Stimulated activated CD4-positive, alpha-beta T cell treated with anti-CD3 and anti-CD28 coated beads, Interleukin-2, amount 100 ng/mL, for 48 hours (primary cell): ENCODE data around the gene ACBD6.
"Not testable (repeated sequence)": the region's sequence is repeated elsewhere in the genome, so short reads cannot be mapped to it uniquely, and the experiment has no call there.

Experiments
- DNase-seq, 2 donors: peaks; one replicate each; pipeline ENCODE4 v3.0.0-alpha.2; 2020

ACBD6 gene

GRCh38 chr1:180488661-180489060 is 13.7 kb downstream of the ACBD6 start:
- DNase-seq: no peak

- no peak for DNase-seq
Observed at GRCh38 chr1:180486092-180486491, 16.3 kb downstream of the ACBD6 start.

GRCh38 chr1:180484490-180484889 is 17.9 kb downstream of the ACBD6 start:
- no peak for DNase-seq

GRCh38 chr1:180482425-180483275 is 19.7 kb downstream of the ACBD6 start:
- no peak for DNase-seq

GRCh38 chr1:180470031-180470430 is 32.3 kb downstream of the ACBD6 start:
- no peak for DNase-seq

- no peak for DNase-seq
Observed at GRCh38 chr1:180468311-180468710, 34.1 kb downstream of the ACBD6 start.

- DNase-seq: no peak
Observed at GRCh38 chr1:180462102-180462501, 40.3 kb downstream of the ACBD6 start.

GRCh38 chr1:180461682-180462081 is 40.7 kb downstream of the ACBD6 start:
- DNase-seq: not testable (repeated sequence)

GRCh38 chr1:180458807-180459206 is 43.6 kb downstream of the ACBD6 start:
- DNase-seq: no peak

- no peak for DNase-seq
Observed at GRCh38 chr1:180456191-180456590, 46.2 kb downstream of the ACBD6 start.

- no peak for DNase-seq
Observed at GRCh38 chr1:180451504-180451903, 50.9 kb downstream of the ACBD6 start.

- no peak for DNase-seq
Observed at GRCh38 chr1:180444522-180444921, 57.9 kb downstream of the ACBD6 start.

- no peak for DNase-seq
Observed at GRCh38 chr1:180440335-180440734, 62.0 kb downstream of the ACBD6 start.

- no peak for DNase-seq
Observed at GRCh38 chr1:180435566-180435965, 66.8 kb downstream of the ACBD6 start.

GRCh38 chr1:180433873-180434272 is 68.5 kb downstream of the ACBD6 start:
- no peak for DNase-seq

GRCh38 chr1:180431683-180432082 is 70.7 kb downstream of the ACBD6 start:
- DNase-seq: no peak

- no peak for DNase-seq
Observed at GRCh38 chr1:180428782-180429695, 73.3 kb downstream of the ACBD6 start.

GRCh38 chr1:180425952-180426351 is 76.4 kb downstream of the ACBD6 start:
- DNase-seq: no peak

- DNase-seq: no peak
Observed at GRCh38 chr1:180424848-180425457, 77.4 kb downstream of the ACBD6 start.

- no peak for DNase-seq
Observed at GRCh38 chr1:180421614-180422013, 80.8 kb downstream of the ACBD6 start.

GRCh38 chr1:180421145-180421544 is 81.2 kb downstream of the ACBD6 start:
- DNase-seq: not testable (repeated sequence)

- no peak for DNase-seq
Observed at GRCh38 chr1:180415985-180416633, 86.3 kb downstream of the ACBD6 start.
